ENCODE measurements around the gene NHLH2.

DNA sequence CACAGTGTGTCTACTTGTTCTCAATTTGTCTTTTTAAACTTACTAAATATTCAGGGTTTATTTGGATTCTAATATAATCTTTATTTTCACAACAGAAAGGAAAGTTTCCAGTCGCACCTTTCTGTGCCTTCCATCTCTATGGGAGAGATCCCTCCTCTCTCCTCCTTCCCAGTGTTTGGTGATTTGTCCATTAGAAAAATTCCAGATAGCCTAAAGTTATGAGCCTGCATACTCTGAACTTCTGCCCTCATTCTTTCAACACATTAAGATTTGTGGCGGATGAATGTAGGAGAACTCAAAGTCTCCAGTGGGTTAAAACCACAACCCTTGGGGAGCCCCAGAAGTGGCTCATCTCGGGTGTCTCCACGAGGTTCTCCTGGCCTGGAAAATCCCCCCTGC, 3.6 kb downstream of the NHLH2 start:
- TF ChIP-seq CTCF (IDR thresholded peaks at IDR 0.05), result no peak
- no peak for TF ChIP-seq POLR2A (IDR thresholded peaks at IDR 0.05)

Data from right lobe of liver (tissue), 4 donors.